Upper lobe of left lung (tissue), 4 donors: Measurements from ENCODE around the gene DCPS.

Experiments used
- CTCF ChIP-seq, 6 experiments: fragments of 450-650 bp in 4 of 6; fragments of 200-600 bp in 2 of 6; sonication (generic) in 2 of 6; IDR thresholded peaks; one replicate each; pipeline ENCODE4 v1.5.1; 2016 to 2019; ENCODE audit warnings: antibody characterized with exemption in 6 of 6
- EP300 ChIP-seq, 4 donors: sonication (generic); formaldehyde crosslinking; IDR thresholded peaks; one replicate each; pipeline ENCODE4 v1.5.1; 2017; ENCODE audit warnings: antibody characterized with exemption in 4 of 4, control low read depth in 2 of 4
- POLR2A ChIP-seq, 4 donors: fragments of 450-650 bp; IDR thresholded peaks; one replicate each; pipeline ENCODE4 v1.5.1; 2016 to 2017; ENCODE audit warnings: antibody characterized with exemption in 4 of 4, mild to moderate bottlenecking in 2 of 4

GRCh38 chr11:126257144-126257543, 46.7 kb upstream of the DCPS start:
- TF ChIP-seq CTCF (IDR thresholded peaks at IDR 0.05) (no peak), POLR2A (IDR thresholded peaks at IDR 0.05) (no peak), EP300 (IDR thresholded peaks at IDR 0.05) (no peak)
